GM21390 (cell line): ENCODE measurements around the gene RBMS2.

Experiments used
- ATAC-seq: cut with Tn5 transposase; IDR thresholded peaks from one replicate; pipeline ENCODE4 v1.9.1; 2021; ENCODE audit not compliant: unreplicated experiment

Gene RBMS2

DNA sequence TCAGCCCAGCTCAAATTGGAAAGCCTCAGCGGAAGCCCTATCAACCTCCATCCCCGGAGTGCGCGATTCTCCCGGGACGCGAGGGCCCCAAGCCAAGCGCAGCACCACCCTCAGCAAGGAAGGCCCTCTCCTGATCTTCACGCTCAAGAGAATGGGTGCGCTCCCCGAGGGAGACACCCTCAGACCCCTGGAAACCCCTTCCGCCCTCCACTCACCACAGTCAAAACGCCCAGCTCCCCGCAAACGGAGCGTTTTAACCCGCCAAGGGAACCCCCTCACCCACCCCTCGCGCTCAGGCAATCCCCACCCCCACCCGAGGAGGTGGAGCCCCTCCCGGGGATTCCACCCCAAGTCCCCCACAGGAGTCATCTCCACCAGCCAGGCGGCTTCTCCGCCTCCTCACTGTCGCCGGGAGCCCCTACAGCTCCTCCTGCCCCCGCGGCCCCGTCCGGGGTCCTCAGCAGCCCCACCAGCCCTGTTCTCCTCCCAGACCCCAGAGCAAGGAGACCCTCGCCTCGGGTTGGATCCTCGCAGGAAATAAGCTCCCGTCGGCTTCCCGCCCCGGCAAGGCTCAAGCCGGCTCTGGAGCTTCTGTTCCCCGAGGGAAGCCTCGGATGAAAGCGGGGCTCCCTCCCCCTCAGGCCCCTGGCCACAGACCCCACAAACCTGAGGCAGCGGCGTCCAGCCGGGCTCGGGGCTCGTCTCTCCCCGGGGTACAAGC is 108.0 kb downstream of the RBMS2 start:
- no peak for ATAC-seq

DNA sequence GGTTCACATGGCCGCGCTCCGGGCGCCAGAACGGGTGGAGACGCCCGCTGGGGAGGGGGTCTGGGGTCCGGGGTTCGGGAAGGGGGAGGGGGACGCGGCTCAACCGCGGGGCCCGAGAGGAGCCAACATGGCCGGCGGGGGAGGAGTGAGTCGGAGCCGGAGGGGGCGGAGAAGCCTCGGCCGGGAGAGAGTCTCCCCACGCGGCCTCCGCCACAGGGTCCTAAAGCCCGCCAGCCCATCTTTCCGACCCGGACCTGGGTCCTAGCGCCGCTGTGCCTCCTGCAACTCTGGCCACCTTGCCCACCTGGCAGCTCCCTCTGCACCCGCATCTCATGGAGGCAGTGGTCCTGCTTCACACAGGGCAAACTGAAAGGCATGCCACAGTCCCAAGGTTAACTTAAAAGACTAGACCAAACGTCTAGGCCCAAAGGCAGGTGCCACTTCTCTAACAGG is 108.6 kb downstream of the RBMS2 start, which contains the start of gene BAZ2A:
TSS of gene BAZ2A (minus strand) at position 147 of the 453 bp plus-strand sequence. CDS start 12,796 bp downstream, outside the sequence.
- ATAC-seq, result peak; percentile 42

DNA sequence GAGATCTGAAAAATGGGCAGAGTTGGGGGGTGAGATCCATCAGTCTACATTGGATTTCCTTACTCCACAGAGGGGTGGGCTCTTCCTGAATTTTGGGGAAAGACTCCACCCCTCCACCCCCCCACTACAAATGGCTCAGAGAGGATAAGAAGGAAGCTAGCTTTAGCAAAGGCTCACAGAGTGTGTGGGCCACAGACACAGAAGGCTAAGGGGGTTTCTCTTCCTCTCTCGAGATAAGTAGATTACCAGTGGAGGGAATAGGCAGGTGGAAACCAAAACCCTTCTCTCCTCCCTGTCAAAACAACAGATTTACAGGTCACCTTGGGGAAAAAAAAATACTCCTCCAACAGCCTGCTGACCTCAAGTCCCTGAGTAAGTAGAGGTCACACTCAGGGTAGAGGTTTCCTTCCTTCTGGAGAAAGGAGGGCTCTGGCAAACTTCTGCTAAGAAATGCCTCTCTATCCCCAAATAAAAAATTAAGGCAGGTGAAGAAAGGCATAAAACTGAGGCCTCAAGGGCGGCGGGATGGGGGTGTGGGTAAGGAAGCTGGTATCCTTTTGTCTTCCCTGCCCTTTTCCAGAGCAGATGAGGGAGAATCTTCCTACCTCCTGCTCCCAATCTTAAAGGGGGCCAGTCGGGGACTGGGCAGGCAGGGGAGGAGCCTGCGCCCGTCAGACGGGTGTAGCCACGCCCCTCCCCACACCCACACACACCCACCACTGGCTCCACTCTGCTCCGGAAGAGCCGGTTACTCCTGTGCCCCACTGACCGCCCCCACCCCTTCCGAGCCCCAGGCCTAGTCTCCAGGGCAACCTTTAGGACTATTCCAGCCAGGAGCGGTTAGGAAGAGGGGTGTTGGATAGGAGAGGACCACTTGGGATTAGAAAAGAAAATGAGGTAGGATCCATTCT is 110.4 kb downstream of the RBMS2 start:
- peak; percentile 15 for ATAC-seq

DNA sequence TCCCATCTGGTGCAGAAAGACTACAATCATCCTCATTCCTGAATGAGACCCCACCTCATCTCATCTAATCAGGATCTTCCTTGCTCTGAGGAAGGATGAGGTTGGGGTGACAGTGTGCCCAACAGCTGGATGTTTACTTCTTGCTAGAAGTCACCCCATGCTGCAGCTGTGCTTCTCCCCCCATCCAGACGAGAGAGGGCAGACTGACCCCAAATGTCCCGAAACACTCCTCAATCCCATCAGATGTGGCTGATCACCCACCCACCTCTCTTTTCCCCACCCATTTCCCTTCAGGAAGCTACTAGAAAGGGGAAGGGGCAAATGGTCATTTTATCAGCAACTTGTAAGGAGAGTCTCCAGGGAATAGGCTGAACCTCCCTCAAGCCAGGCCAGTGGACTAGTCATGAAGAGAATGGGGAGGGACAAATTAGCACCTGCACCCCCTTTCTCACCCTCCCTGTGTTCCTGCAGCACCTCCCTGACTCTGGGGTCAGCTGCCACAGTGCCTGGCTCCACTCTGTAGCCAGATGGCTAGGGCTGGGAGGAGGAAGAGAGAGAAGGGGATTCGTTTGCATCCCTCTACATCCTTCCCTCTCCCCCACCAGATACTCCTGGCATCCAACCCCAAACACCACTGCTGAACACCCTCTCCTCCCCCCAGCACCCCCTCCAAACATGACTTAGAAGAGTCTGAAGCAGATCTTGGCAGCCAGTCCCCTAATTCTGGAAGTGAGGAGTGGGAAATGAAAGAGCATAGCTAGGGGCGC is 111.3 kb downstream of the RBMS2 start:
- no peak for ATAC-seq

DNA sequence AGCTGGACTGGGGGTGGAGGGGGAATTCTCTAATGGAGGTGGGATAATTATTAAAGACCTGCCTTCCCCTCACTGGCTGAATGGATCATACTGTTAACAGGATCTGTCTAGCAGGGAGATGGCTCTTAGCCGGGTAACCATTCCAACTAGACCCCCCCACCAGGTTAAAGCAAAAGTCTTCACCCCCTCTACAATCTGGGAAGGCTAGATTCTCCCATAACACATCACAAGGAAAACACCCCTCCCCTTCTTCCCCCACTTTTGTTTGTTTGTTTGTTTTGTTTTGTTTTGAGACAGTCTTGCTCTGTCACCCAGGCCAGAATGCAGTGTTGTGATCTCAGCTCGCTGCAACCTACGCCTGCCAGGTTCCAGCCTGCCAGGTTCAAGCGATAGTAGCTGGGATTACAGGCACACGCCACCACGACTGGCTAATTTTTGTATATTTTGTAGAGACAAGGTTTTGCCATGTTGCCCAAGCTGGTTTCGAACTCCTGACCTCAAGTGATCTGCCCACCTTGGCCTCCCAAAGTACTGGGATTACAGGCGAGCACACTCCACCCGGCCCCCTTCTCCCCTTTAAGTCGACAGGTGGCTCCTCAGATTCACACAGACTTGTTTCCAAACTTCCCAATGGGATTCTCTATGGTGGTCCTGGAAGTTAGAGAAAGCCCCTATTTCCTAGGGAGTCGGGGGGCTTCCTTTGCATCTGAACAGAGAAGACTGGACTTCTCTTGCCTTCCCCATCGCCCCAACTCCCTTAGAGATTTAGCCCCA is 112.0 kb downstream of the RBMS2 start:
- no peak for ATAC-seq

DNA sequence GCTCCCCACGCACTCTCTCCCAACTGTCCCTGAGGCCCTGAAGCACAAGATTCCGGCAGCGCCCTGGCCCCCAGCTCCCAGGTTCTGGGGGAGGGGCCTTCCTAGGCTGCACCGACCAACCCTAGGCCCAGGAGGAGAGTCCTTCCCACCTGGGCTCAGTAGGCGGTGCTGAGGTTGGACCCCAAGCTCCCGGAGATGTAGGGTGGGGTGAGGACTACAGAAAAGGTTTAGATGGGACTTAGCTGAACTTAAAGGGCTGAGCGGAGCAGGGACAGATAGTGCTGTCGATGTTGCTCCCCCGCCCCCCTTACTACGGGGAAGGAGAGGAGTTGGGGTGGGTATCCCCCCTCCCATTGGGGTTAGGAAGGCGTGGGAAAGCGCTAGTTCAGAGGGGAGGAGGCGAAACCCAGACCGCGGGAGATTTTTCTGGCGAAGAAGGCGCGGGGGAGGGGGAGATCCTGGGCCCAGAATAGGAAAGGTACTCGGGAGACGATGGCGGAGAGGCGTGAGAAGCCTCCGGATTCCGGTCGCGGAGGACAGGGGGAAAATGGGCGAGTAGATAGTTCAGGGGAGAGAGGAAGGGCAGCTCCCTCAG is 112.7 kb downstream of the RBMS2 start:
- ATAC-seq, result no peak

DNA sequence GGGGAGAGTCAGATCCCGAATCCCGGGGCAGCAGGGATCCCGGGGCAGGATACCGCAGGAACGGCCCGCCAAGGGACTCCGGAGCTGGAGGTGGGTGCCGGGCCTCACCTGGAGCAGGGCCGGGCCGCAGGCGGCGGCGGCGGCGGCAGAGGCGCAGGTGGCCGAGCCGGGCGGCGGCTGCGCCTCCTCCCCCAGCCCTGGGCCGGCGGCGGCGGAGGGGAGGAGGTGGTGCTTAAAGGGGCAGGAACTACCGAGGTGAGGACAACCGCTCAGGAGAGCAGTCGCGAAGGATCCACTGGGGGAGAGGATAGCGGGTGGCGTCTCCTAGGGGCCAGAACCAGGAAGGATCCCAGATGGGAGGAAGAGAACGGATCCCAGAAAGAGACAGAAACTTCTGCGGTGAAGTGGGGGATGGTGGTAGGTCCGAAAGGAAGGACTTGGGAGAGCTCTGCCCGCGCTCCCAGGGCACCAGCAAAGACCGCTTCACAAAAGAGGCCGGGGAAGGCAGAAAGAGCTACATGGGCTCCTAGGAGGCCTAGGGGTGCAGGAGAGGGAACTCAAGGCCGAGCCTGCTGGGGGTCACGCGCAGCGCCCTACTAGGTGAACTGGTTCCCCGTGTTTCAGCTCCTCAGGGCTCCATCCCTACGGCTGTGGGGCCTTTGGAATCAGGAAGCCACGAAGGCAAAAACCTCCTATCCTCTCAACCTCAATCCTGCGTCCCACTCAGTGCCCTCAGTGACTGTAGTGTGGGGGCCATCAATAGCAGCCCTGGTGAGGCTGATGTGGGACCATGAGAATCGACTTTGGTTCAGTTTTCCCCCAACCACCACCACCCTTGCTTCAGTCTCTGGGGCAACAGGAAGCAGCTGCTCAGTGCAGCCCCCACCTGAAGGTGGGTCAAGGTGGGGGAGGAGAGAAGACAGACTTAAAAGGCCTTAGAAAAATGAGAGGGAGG is 113.5 kb downstream of the RBMS2 start:
- peak; percentile 35 for ATAC-seq

DNA sequence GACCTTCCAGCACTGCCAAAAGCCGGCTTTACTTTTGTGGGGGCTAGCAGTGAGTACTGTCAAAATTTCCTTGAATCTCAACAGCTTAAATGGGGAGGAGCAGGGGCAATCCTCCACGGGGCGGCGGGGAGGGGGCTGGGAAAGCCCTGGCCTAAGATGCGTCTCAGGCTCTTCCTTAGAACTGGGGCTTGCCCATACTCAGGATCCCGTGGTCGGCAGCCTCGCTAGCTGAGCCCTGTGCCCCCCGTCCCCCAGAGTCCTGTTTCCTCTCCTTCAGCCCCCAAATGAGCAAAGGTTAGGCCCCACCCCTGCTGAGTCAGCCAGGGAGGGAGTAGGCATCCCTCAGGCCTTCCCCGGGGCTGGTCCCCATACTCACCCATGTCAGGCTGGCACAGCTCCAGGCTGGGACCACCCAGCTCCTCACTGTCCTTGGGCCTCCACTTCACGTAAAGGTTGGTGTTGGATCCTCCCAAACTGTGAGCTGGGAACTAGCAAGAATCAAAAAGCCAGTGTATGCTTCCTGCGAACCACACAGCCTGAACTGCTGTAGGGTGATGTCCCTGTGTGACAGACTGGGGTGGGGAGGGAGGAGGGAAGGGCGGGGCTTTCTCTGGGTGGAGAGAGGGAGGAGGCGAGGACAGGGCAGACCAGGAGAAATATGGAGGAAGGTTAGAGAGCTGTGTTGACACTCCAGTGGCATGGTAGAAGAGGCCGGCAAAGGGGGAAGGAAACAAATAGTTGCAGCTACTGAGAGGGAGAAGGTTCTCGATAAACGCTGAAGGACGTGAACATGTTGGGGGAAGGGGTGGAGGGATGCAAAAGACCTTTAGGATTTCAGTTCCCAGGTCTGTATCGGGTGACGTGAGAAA is 114.4 kb downstream of the RBMS2 start:
- peak; percentile 46 for ATAC-seq

DNA sequence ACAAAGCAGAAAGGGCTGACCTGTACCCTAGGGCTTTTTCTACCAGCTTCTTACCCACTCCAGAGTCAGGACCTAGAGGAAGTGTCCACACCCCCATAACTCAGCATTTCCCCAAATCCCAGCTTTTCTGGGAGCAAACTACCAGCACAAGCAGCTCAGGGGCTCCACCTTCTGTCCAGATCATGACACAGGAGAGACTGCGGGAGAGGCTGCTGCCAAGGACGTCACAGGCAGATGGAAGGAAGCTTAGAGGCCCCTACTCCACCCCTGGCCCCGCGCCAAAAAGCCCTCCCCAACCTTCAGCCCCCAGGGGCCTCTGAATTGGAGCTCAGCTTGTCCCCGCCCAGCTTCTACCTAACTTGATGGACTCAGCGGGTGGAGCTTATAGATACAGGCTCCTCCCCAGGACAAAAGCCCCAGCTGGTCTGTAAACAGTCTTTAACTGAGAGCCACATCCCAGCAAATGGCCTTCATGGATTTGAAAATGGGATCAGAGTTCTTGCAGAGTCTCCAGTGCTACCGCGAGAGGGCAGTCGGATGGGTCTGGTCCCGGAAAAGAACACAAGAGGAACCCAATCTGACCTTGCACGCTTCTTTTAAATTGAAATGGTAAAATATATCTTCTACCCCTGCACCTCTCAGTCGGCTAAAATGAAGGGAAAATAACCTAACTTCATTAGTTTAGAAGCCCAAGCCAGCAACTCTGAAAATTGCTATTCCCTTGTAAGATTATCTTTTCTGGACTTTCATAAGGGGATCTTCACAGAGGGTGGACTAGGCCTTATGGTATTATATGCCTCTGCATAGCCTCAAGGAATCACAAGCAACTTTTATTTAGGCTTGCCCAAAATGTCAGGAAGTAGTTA is 115.3 kb downstream of the RBMS2 start:
- peak; percentile 42 for ATAC-seq

DNA sequence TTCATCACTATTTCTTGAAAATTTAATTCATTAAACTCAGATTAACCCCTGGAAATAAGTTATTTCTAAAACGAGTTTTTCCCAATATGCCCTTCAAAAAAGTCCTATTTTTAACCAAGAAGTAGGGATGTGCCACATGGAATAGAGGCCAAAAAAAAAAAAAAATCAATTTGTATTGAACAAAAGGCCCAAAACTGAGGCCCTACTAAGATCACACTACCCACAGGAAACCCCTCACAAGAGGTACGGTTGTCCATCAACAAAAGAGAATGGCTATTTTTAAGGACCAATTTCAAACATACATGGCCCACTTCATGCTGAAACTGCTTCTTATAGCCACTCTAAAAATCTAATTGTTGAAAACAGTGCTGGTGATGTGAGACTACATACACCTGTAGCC is 116.0 kb downstream of the RBMS2 start:
- no peak for ATAC-seq

DNA sequence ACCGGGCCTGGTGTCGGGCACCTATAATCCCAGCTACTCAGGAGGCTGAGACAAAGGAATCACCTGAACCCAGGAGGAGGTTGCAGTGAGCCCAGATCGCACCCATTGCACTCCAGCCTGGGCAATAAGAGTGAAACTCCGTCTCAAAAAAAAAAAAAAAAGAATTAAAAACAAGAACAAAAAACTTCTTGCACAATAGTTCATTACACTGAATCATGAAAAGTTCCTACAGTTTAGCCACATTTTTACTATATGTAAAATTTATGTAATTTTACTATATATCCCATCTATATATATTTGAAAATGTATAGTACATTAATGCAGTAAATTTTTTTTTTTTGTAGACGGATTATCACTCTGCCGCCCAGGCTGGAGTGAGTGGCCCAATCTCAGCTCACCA is 119.6 kb downstream of the RBMS2 start:
- ATAC-seq, result no peak

DNA sequence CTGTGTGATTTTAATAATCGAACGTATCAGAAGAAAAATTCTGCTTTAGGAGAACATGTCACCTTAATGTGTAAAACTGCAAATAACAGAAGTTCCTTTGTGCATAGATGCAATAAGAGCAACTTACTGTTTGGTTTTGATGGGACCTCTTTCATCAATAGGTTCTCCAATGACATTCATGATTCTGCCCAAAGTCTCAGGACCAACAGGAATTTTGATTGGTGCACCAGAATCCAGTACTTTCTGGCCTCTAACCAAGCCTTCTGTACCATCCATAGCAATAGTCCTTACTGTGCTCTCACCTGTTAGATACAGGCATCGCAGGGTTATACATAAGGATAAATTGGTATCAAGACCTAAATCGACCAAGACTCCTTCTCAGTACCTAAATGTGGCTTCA is 123.0 kb downstream of the RBMS2 start:
- ATAC-seq, result no peak

DNA sequence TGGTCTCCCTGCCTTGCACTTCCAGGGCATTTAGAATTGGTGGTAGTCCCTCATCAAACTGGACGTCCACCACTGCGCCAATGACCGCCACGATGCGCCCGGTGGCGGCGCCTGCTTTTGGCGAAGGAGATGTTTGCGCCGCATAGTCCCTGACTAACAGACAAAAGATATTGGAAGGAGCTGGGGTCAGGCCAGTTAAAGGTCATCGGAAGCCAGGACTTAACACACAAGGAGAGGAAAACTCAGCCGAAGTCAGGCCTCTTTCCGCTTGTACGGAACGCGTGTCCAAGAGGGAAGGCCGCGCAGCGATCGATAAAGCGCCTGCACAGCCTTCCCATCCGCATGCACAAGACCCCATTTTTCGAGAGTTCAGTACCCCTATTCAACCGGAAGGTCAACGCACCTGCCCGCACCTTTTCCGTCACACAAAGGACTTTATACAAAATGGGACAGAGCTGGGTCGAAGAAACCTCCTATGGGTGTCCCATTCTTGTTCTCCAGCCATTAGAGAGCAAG is 123.6 kb downstream of the RBMS2 start:
- no peak for ATAC-seq
